ENCODE results near the gene ELMO2.

GRCh38 chr20:46364670-46365486 is 41.5 kb downstream of the ELMO2 start:
- TF ChIP-seq CTCF (IDR thresholded peaks at IDR 0.05; ENCODE audit: low read length) (no peak), EZH2 (optimal IDR thresholded peaks at IDR 0.05; ENCODE audit: low read depth, low read length) (no peak), EZH2phosphoT487 (IDR thresholded peaks at IDR 0.05; ENCODE audit: low read length) (no peak)
